ENCODE measurements around the gene REEP6.

The REEP6 gene

GRCh38 chr19:1486720-1487575 is 4.0 kb upstream of the REEP6 start:
- H3K4me3 ChIP-seq (ENCODE audit: low read depth, low read length) = no peak overlapping the region
- no peak for TF ChIP-seq CTCF (IDR thresholded peaks at IDR 0.05; ENCODE audit: low read depth, low read length, missing control alignments)
- in situ Hi-C loops (cut with HindIII; ENCODE audit: low sequenced_read_pairs) = no loop called here
- DNase-seq (ENCODE audit: low read depth) = no peak

- DNase-seq (ENCODE audit: low read depth) = no peak
- no peak overlapping the region for H3K4me3 ChIP-seq (ENCODE audit: low read depth, low read length)
- no peak for TF ChIP-seq CTCF (IDR thresholded peaks at IDR 0.05; ENCODE audit: low read depth, low read length, missing control alignments)
- in situ Hi-C loops (cut with HindIII; ENCODE audit: low sequenced_read_pairs) = no loop called here
Observed at GRCh38 chr19:1487576-1488281, 3.3 kb upstream of the REEP6 start.

GRCh38 chr19:1488282-1488601 is 2.7 kb upstream of the REEP6 start:
- no peak overlapping the region for H3K4me3 ChIP-seq (ENCODE audit: low read depth, low read length)
- no peak for TF ChIP-seq CTCF (IDR thresholded peaks at IDR 0.05; ENCODE audit: low read depth, low read length, missing control alignments)
- DNase-seq (ENCODE audit: low read depth) = no peak
- in situ Hi-C loops (cut with HindIII; ENCODE audit: low sequenced_read_pairs) = no loop called here

GRCh38 chr19:1489463-1490310 is 1.3 kb upstream of the REEP6 start:
- in situ Hi-C loops (cut with HindIII; ENCODE audit: low sequenced_read_pairs) = no loop called here
- no peak for TF ChIP-seq CTCF (IDR thresholded peaks at IDR 0.05; ENCODE audit: low read depth, low read length, missing control alignments)
- DNase-seq (ENCODE audit: low read depth) = no peak
- peak overlapping the region; percentile 49 for H3K4me3 ChIP-seq (ENCODE audit: low read depth, low read length)

GRCh38 chr19:1490311-1491113 is 469 bp upstream of the REEP6 start, which contains the start of gene PCSK4:
TSS of gene PCSK4 (minus strand) at chr19:1490350. CDS start at chr19:1490346, 4 bp downstream.
- no peak for TF ChIP-seq CTCF (IDR thresholded peaks at IDR 0.05; ENCODE audit: low read depth, low read length, missing control alignments)
- in situ Hi-C loops (cut with HindIII; ENCODE audit: low sequenced_read_pairs) = no loop called here
- DNase-seq (ENCODE audit: low read depth) = peak; percentile 97

GRCh38 chr19:1491849-1492170 is 829 bp downstream of the REEP6 start:
- no peak for TF ChIP-seq CTCF (IDR thresholded peaks at IDR 0.05; ENCODE audit: low read depth, low read length, missing control alignments)
- no peak for DNase-seq (ENCODE audit: low read depth)
- in situ Hi-C loops (cut with HindIII; ENCODE audit: low sequenced_read_pairs) = no loop called here
- no peak overlapping the region for H3K4me3 ChIP-seq (ENCODE audit: low read depth, low read length)

More at GRCh38 chr19:1490311-1491113, 469 bp upstream of the REEP6 start, which contains the start of gene PCSK4:
- peak within 1 kb of the TSS; percentile 49 for H3K4me3 ChIP-seq (ENCODE audit: low read depth, low read length)

All from astrocyte of the cerebellum (primary cell).